GM12865 (cell line): ENCODE results near the gene LOXL3.

ENCODE experiments used
- DNase-seq: peaks from one replicate; pipeline ENCODE4 v3.0.0; 2010; ENCODE audit warnings: low read depth
- H3K4me3 ChIP-seq: 2 replicates; pipeline ENCODE4 v1.5.1; 2011; ENCODE audit warnings: mild to moderate bottlenecking, low read depth, low read length, control low read depth
- CTCF ChIP-seq: IDR thresholded peaks from 2 replicates; pipeline ENCODE4 v1.5.1; 2011; ENCODE audit warnings: low read length, control low read depth, low read depth, inconsistent platforms; ENCODE audit not compliant: insufficient read depth; ENCODE audit errors: missing control alignments

LOXL3 gene

GRCh38 chr2:74528600-74529356, 25.0 kb downstream of the LOXL3 start:
- DNase-seq, result peak; percentile 60
- peak overlapping the region; percentile 95 for H3K4me3 ChIP-seq
- TF ChIP-seq CTCF, result no peak

- no peak for DNase-seq
- H3K4me3 ChIP-seq, result no peak overlapping the region
- TF ChIP-seq CTCF, result no peak
These were observed 26.0 kb downstream of the LOXL3 start for GRCh38 chr2:74527741-74528140.

- DNase-seq, result no peak
- TF ChIP-seq CTCF, result no peak
- no peak overlapping the region for H3K4me3 ChIP-seq
These were observed 27.0 kb downstream of the LOXL3 start for GRCh38 chr2:74526649-74527230.

GRCh38 chr2:74525717-74526648, 27.8 kb downstream of the LOXL3 start, which contains the start of gene DQX1:
Gene DQX1, minus strand, starts transcription at chr2:74526231. Its CDS starts 502 bp downstream, at chr2:74525729.
- peak; percentile 75 for DNase-seq
- H3K4me3 ChIP-seq, result no peak within 1 kb of the TSS
- TF ChIP-seq CTCF, result no peak

- TF ChIP-seq CTCF, result no peak
- DNase-seq, result no peak
- H3K4me3 ChIP-seq, result no peak overlapping the region
These were observed 28.6 kb downstream of the LOXL3 start for GRCh38 chr2:74524955-74525716.

- H3K4me3 ChIP-seq, result no peak overlapping the region
- no peak for TF ChIP-seq CTCF
- DNase-seq, result no peak
These were observed 29.7 kb downstream of the LOXL3 start for GRCh38 chr2:74524005-74524404.
